ENCODE data around the gene SPRED1. TPM values are rescaled to one million over a fixed set of nuclear protein-coding genes. Genes with fewer than 3 reads are reported as not detected.

The SPRED1 gene
- total and polyA plus RNA-seq, 2 donors (not counting 1 experiment from before 2014, with no cell fraction given), result 0.09 to 2.1 TPM

DNA sequence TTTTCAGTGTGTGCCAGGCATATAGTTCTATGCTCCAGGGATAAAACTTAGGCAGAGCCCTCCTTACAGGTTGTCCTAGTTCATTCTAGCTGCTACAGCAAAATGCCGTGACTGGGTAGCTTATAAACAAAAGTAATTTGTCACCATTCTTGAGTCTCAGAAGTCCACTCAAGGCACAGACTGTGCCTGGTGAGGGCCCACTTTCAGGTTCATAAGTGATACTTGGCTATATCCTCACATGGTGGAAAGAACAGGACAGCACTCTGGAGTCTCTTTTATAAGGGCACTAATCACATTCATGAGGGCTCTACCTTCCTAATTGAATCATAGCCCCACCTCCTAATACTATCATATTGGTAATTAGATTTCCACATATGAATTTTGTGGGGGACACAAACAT, 80.1 kb downstream of the SPRED1 start:
- ATAC-seq (ENCODE audit: low read depth) (no peak), DNase-seq (no peak)
- Mint-ChIP-seq H3K4me1 (no peaks in the 10 kb centered on the region), H3K27ac (no peak overlapping the region), H3K9me3 (ENCODE audit: insufficient read depth) (no peaks in the 10 kb centered on the region), H3K27me3 (no peaks in the 10 kb centered on the region), H3K4me3 (no peak overlapping the region)
- ChIA-PET CTCF (no interaction called here), POLR2A (no interaction called here)
- Histone ChIP-seq H3K4me3 (ENCODE audit: control extremely low read depth in 1 of 5, extremely low read depth in 1 of 5, insufficient read depth in 1 of 5, low read depth in 2 of 5, low read length in 4 of 5) (no peak overlapping the region), H3K4me2 (replicated peaks; ENCODE audit: low read depth, low read length, poor library complexity, severe bottlenecking) (no peak overlapping the region), H3K27ac (ENCODE audit: low read length in 2 of 2) (no peak overlapping the region), H3K27me3 (replicated peaks in 1 of 4; ENCODE audit: control extremely low read depth in 1 of 4, control insufficient read depth in 3 of 4, insufficient read depth in 4 of 4, low read length in 3 of 4) (no peaks in the 10 kb centered on the region), H2AFZ (ENCODE audit: insufficient read depth, low read depth, low read length, poor library complexity, severe bottlenecking) (no peak overlapping the region), H3K79me2 (ENCODE audit: control insufficient read depth, insufficient read depth, low read length) (no peaks in the 10 kb centered on the region), H3K9me3 (ENCODE audit: control extremely low read depth in 1 of 3, control insufficient read depth in 2 of 3, insufficient read depth in 1 of 3, low read length in 2 of 3) (no peaks in the 10 kb centered on the region), H3K9ac (ENCODE audit: low read length) (no peak overlapping the region), H4K20me1 (ENCODE audit: control insufficient read depth, insufficient read depth, low read length, poor library complexity, severe bottlenecking) (no peaks in the 10 kb centered on the region), H3K36me3 (replicated peaks in 1 of 2; ENCODE audit: control extremely low read depth in 1 of 2, control insufficient read depth in 1 of 2, extremely low read depth in 1 of 2, insufficient read depth in 2 of 2, low read length in 1 of 2) (no peaks in the 10 kb centered on the region), H3K4me1 (ENCODE audit: control insufficient read depth in 2 of 2, insufficient read depth in 2 of 2, low read length in 2 of 2) (no peaks in the 10 kb centered on the region)
- 100% methylated on average over 1 of the region's 1 CpG for WGBS (ENCODE audit: insufficient coverage)
- intact Hi-C loops (cut with micrococcal nuclease), result no loop called here
- TF ChIP-seq CTCF (IDR thresholded peaks at IDR 0.05) (no peak), EZH2 (IDR thresholded peaks at IDR 0.05; ENCODE audit: borderline replicate concordance, insufficient read depth, low read depth, low read length, poor library complexity, severe bottlenecking) (no peak)

DNA sequence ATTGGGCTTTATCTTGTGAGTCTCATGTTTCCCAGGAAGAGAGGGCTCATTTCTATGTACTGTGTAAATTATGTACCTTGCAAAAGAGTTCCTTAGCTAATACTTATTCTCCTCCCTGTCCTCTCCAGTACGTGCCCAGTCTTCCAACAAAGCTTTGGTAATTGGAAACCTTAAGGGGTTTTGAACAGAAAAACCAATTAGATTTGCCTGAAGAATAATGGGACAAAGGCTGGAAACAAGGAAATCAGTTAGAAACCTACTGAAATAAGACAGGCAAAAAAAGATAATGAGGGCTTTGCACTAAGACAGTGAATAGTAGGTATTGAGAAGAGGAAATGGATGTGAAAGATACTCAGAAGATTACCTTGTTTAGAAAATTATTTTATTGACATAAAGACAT, 82.5 kb downstream of the SPRED1 start:
- POLR2A ChIA-PET, result no interaction called here
- Mint-ChIP-seq H3K4me1 (no peaks in the 10 kb centered on the region), H3K27me3 (no peaks in the 10 kb centered on the region), H3K27ac (no peak overlapping the region), H3K9me3 (ENCODE audit: insufficient read depth) (no peaks in the 10 kb centered on the region), H3K4me3 (no peak overlapping the region)
- H3K4me1 ChIP-seq (ENCODE audit: control insufficient read depth in 2 of 2, insufficient read depth in 2 of 2, low read length in 2 of 2), result no peaks in the 10 kb centered on the region
- DNase-seq (no peak), ATAC-seq (ENCODE audit: low read depth) (no peak)
- H3K9ac ChIP-seq (ENCODE audit: low read length), result no peak overlapping the region
- H2AFZ ChIP-seq (ENCODE audit: insufficient read depth, low read depth, low read length, poor library complexity, severe bottlenecking), result no peak overlapping the region
- H3K27ac ChIP-seq (ENCODE audit: low read length in 2 of 2), result no peak overlapping the region
- no peaks in the 10 kb centered on the region for H3K27me3 ChIP-seq (replicated peaks in 1 of 4; ENCODE audit: control extremely low read depth in 1 of 4, control insufficient read depth in 3 of 4, insufficient read depth in 4 of 4, low read length in 3 of 4)
- no peaks in the 10 kb centered on the region for H4K20me1 ChIP-seq (ENCODE audit: control insufficient read depth, insufficient read depth, low read length, poor library complexity, severe bottlenecking)
- no peak overlapping the region for H3K4me3 ChIP-seq (ENCODE audit: control extremely low read depth in 1 of 5, extremely low read depth in 1 of 5, insufficient read depth in 1 of 5, low read depth in 2 of 5, low read length in 4 of 5)
- TF ChIP-seq EZH2 (IDR thresholded peaks at IDR 0.05; ENCODE audit: borderline replicate concordance, insufficient read depth, low read depth, low read length, poor library complexity, severe bottlenecking), result no peak
- no peak for TF ChIP-seq CTCF (IDR thresholded peaks at IDR 0.05)
- no peak overlapping the region for H3K4me2 ChIP-seq (replicated peaks; ENCODE audit: low read depth, low read length, poor library complexity, severe bottlenecking)
- no peaks in the 10 kb centered on the region for H3K36me3 ChIP-seq (replicated peaks in 1 of 2; ENCODE audit: control extremely low read depth in 1 of 2, control insufficient read depth in 1 of 2, extremely low read depth in 1 of 2, insufficient read depth in 2 of 2, low read length in 1 of 2)
- intact Hi-C loops (cut with micrococcal nuclease), result no loop called here
- CTCF ChIA-PET, result no interaction called here
- no peaks in the 10 kb centered on the region for H3K79me2 ChIP-seq (ENCODE audit: control insufficient read depth, insufficient read depth, low read length)
- no peaks in the 10 kb centered on the region for H3K9me3 ChIP-seq (ENCODE audit: control extremely low read depth in 1 of 3, control insufficient read depth in 2 of 3, insufficient read depth in 1 of 3, low read length in 2 of 3)
- WGBS (ENCODE audit: insufficient coverage), result no CpG with 5 or more reads among the region's 1 CpG
